Natural killer cell (primary cell): Measurements from ENCODE around the gene SYT3. TPM values are rescaled to one million over a fixed set of nuclear protein-coding genes. Genes with fewer than 3 reads are reported as not detected.

ENCODE experiments used
- ATAC-seq, 3 donors: fragments of 150-1000 bp in 2 of 3; fragments of 200-7000 bp in 1 of 3; cut with Tn5 transposase; 1 replicate in 1 of 3; 2 replicates in 2 of 3; pipeline ENCODE4 v1.10.0; 2021; ENCODE audit warnings: mild to moderate bottlenecking in 2 of 3, moderate library complexity in 2 of 3
- DNase-seq, 2 donors: peaks; one replicate each; pipeline versions ENCODE4 v3.0.0 to v3.0.0-alpha.2; 2013 to 2021; ENCODE audit warnings: mixed read lengths in 1 of 2
- H3K27ac ChIP-seq: one replicate; pipeline ENCODE4 v1.5.1; 2013; ENCODE audit warnings: mild to moderate bottlenecking, low read length
- H3K27me3 ChIP-seq: one replicate; pipeline ENCODE4 v1.6.1; 2013; ENCODE audit warnings: low read length; ENCODE audit not compliant: control insufficient read depth, insufficient read depth
- H3K36me3 ChIP-seq: one replicate; pipeline ENCODE4 v1.6.1; 2013; ENCODE audit warnings: low read length; ENCODE audit not compliant: control insufficient read depth, insufficient read depth
- H3K4me1 ChIP-seq: one replicate; pipeline ENCODE4 v1.6.1; 2013; ENCODE audit warnings: low read length; ENCODE audit not compliant: control insufficient read depth, insufficient read depth
- H3K4me3 ChIP-seq: one replicate; pipeline ENCODE4 v1.5.1; 2013; ENCODE audit warnings: low read length
- H3K9me3 ChIP-seq: one replicate; pipeline ENCODE4 v1.6.1; 2013; ENCODE audit warnings: low read length; ENCODE audit not compliant: control insufficient read depth, insufficient read depth
- H3K27ac Mint-ChIP-seq, 2 donors: one replicate each; pipeline ENCODE4 v1.8.0; 2022; ENCODE audit warnings: mild to moderate bottlenecking in 2 of 2, mixed read lengths in 2 of 2, moderate library complexity in 1 of 2
- H3K27me3 Mint-ChIP-seq, 2 donors: one replicate each; pipeline ENCODE4 v1.8.0; 2022; ENCODE audit warnings: low read depth in 2 of 2, mixed read lengths in 2 of 2
- H3K36me3 Mint-ChIP-seq: one replicate; pipeline ENCODE4 v1.8.0; 2022; ENCODE audit warnings: mixed read lengths
- H3K4me1 Mint-ChIP-seq, 2 donors: one replicate each; pipeline ENCODE4 v1.8.0; 2022; ENCODE audit warnings: mixed read lengths in 2 of 2
- H3K4me3 Mint-ChIP-seq: one replicate; pipeline ENCODE4 v1.8.0; 2022; ENCODE audit warnings: mild to moderate bottlenecking, moderate library complexity, mixed read lengths
- H3K9me3 Mint-ChIP-seq, 2 donors: one replicate each; pipeline ENCODE4 v1.8.0; 2022; ENCODE audit warnings: mixed read lengths in 2 of 2
- WGBS: methylation state at CpG from one replicate; pipeline ENCODE4 v1.1.7; 2013; ENCODE audit warnings: missing lambda C conversion rate; ENCODE audit not compliant: insufficient coverage; 5-methylcytosine and 5-hydroxymethylcytosine counted together
- intact Hi-C: fragments of 100-400 bp; cut with micrococcal nuclease; formaldehyde crosslinking; loops from one replicate; pipeline ENCODE4 v1.14.2; 2022
- total RNA-seq, 4 donors: library from RNA; stranded (reverse); fragments of 120-200 nt in 1 of 4; gene quantifications; one replicate each; pipeline versions ENCODE4 v1.2.3 to v1.2.4, GENCODE V29; 2013 to 2022
- TF ChIP-seq, protein P1 (sequence below): fragments of 200-600 bp; IDR thresholded peaks from one replicate; pipeline ENCODE4 v1.8.0; 2022; ENCODE audit warnings: antibody characterized with exemption

SYT3 gene
- total RNA-seq, 3 donors from 2014 or later (not counting 1 experiment from before 2014, with no cell fraction given) = not detected

DNA sequence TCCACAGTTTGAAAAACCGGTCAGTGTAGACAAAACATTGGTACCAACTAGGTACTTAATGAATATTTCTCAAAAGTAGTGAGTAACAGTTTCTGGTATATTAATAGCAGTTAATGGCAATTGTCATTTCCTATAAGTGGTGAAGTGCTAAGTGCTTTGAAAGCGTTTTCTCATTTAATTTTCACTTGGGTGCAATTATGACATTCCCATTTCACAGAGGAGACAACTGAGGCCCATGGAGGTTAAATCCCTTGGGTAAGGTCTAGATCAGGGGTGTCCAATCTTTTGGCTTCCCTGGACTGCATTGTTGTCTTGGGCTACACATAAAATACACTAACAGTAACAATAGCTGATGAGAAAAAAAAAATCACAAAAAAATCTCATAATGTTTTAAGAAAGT is 687 bp upstream of the SYT3 start:
- Histone ChIP-seq H3K4me3 (no peak overlapping the region), H3K27ac (no peak overlapping the region), H3K4me1 (peaks cover 12% of the 10 kb centered on the region), H3K27me3 (peaks cover 13% of the 10 kb centered on the region), H3K9me3 (peaks cover 2% of the 10 kb centered on the region), H3K36me3 (no peaks in the 10 kb centered on the region)
- H3K4me1 Mint-ChIP-seq = peaks cover 0 to 12% of the 10 kb centered on the region in 2 donors
- H3K9me3 Mint-ChIP-seq = peaks cover 0 to 4% of the 10 kb centered on the region in 2 donors
- no peaks in the 10 kb centered on the region for H3K36me3 Mint-ChIP-seq
- ATAC-seq = no peak
- TF ChIP-seq, protein P1, sequence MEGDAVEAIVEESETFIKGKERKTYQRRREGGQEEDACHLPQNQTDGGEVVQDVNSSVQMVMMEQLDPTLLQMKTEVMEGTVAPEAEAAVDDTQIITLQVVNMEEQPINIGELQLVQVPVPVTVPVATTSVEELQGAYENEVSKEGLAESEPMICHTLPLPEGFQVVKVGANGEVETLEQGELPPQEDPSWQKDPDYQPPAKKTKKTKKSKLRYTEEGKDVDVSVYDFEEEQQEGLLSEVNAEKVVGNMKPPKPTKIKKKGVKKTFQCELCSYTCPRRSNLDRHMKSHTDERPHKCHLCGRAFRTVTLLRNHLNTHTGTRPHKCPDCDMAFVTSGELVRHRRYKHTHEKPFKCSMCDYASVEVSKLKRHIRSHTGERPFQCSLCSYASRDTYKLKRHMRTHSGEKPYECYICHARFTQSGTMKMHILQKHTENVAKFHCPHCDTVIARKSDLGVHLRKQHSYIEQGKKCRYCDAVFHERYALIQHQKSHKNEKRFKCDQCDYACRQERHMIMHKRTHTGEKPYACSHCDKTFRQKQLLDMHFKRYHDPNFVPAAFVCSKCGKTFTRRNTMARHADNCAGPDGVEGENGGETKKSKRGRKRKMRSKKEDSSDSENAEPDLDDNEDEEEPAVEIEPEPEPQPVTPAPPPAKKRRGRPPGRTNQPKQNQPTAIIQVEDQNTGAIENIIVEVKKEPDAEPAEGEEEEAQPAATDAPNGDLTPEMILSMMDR = no peak
- no peak overlapping the region for H3K4me3 Mint-ChIP-seq
- no peak for DNase-seq
- peaks cover 26 to 30% of the 10 kb centered on the region in 2 donors for H3K27me3 Mint-ChIP-seq
- 33% methylated on average over 2 of the region's 2 CpGs for WGBS
- intact Hi-C loops = no loop called here
- H3K27ac Mint-ChIP-seq = no peak overlapping the region

DNA sequence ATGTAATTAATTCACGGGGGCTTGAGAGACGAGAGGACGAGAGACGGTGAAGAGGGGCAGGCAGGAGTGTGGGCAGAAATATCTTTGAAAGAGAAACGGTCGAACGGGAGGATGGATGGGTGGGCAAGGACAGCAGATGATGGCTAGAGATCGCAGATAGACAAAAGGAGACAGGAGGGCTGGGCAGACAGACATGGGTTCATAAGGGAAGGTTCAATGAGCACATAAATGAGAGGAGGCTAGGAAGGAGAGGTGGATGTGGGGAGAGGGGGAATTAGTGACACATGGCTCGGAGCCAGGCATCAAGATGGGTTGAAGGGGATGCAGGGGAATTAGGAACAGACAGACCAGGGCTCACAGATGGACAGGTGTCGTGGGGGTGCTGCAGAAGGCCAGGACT is 1.1 kb downstream of the SYT3 start:
- H3K4me3 Mint-ChIP-seq = peak overlapping the region; percentile 21
- Histone ChIP-seq H3K9me3 (peaks cover 20% of the 10 kb centered on the region), H3K27me3 (peaks cover 13% of the 10 kb centered on the region), H3K36me3 (no peaks in the 10 kb centered on the region), H3K27ac (no peak overlapping the region), H3K4me1 (peaks cover 12% of the 10 kb centered on the region), H3K4me3 (no peak overlapping the region)
- ATAC-seq (no peak), DNase-seq (no peak)
- peaks cover 0 to 4% of the 10 kb centered on the region in 2 donors for H3K9me3 Mint-ChIP-seq
- H3K27me3 Mint-ChIP-seq = peaks cover 26 to 30% of the 10 kb centered on the region in 2 donors
- H3K4me1 Mint-ChIP-seq = peaks cover 0 to 12% of the 10 kb centered on the region in 2 donors
- TF ChIP-seq, protein P1 = no peak
- intact Hi-C loops = no loop called here
- WGBS = 44% methylated on average over 10 of the region's 10 CpGs
- H3K36me3 Mint-ChIP-seq = peaks cover 8% of the 10 kb centered on the region
- no peak overlapping the region for H3K27ac Mint-ChIP-seq

DNA sequence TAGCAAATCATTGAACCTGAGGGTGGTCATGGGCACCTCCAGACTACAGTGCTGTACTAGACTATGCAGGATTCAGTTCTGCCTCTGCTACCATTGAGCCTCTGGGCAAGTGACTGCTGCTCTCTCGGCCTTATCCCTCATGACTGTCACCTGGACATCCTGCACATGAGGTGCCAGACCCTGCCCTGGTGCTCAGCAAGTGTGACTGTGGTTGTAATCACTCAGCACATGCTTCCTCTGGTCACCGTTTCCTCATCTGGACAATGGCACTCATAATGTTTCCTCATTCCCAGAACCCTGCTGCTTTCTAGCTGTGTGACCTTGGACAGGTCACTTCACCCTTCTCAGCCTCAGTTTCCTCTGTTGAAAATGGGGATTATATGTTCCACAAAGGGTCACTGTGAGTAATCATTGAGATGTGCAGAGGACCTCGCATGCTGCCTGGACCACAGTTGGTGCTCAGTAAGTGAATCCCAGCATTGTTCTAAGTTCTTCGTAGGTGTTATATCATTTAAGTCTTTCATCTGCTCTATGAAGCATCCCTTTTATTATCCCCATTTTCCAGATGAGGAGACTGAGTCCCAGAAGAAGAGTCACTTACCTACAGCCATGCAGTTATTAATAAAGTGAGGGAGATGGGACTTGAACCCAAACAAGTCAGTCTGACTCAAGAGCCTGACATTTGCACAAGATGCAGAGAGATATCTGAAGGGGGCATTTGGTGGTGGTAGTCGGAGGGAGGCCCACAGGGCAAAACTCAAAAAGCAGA is 3.2 kb downstream of the SYT3 start:
- DNase-seq = no peak
- Mint-ChIP-seq H3K4me3 (no peak overlapping the region), H3K27me3 (peaks cover 27 to 30% of the 10 kb centered on the region in 2 donors), H3K9me3 (peaks cover 0 to 6% of the 10 kb centered on the region in 2 donors), H3K27ac (no peak overlapping the region), H3K36me3 (peaks cover 14% of the 10 kb centered on the region), H3K4me1 (peaks cover 0 to 12% of the 10 kb centered on the region in 2 donors)
- Histone ChIP-seq H3K27me3 (peaks cover 10% of the 10 kb centered on the region), H3K36me3 (no peaks in the 10 kb centered on the region), H3K4me3 (no peak overlapping the region), H3K4me1 (peaks cover 12% of the 10 kb centered on the region), H3K27ac (no peak overlapping the region), H3K9me3 (peaks cover 20% of the 10 kb centered on the region)
- ATAC-seq = no peak
- TF ChIP-seq, protein P1 = no peak
- WGBS = 42% methylated on average over 4 of the region's 5 CpGs
- intact Hi-C loops = no loop called here
